HL-60/S4 (cell line): ENCODE results near the gene TNFSF11.
"Not testable (repeated sequence)": the region's sequence is repeated elsewhere in the genome, so short reads cannot be mapped to it uniquely, and the experiment has no call there.

Source experiments
- in situ Hi-C: fragments of 300-500 bp; cut with MboI; formaldehyde crosslinking; loops from 2 replicates; pipeline ENCODE4 v1.14.3; 2022; ENCODE audit warnings: low sequenced_read_pairs

The TNFSF11 gene

DNA sequence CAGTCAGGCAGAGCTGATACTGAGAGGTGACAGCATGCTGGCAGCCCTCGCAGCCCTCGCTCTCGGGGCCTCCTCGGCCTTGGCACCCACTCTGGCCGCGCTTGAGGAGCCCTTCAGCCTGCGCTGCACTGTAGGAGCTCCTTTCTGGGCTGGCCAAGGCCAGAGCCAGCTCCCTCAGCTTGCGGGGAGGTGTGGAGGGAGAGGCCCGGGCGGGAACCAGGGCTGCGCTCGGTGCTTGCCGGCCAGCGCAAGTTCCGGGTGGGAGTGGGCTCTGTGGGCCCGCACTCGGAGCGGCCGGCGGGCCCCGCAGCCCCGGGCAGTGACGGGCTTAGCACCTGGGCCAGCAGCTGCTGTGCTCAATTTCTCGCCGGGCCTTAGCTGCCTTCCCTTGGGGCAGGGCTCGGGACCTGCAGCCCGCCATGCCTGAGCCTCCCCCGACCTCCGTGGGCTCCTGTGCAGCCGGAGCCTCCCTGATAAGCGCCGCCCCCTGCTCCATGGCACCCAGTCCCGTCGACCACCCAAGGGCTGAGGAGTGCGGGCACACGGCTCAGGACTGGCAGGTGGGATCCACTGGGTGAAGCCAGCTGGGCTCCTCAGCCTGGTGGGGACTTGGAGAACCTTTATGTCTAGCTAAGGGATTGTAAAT lies 14.3 kb upstream of the TNFSF11 start:
- in situ Hi-C loops: not testable (repeated sequence)

DNA sequence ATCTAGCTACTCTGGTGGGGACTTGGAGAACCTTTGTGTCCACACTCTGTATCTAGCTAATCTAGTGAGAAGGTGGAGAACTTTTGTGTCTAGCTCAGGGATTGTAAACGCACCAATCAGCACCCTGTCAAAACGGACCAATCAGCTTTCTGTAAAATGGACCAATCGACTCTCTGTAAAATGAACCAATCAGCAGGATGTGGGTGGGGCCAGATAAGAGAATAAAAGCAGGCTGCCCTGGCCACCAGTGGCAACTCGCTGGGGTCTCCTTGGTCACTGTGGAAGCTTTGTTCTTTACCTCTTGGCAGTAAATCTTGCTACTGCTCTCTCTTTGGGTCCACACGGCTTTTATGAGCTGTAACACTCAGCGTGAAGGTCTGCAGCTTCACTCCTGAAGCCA lies 13.6 kb upstream of the TNFSF11 start:
- in situ Hi-C loops: not testable (repeated sequence)

DNA sequence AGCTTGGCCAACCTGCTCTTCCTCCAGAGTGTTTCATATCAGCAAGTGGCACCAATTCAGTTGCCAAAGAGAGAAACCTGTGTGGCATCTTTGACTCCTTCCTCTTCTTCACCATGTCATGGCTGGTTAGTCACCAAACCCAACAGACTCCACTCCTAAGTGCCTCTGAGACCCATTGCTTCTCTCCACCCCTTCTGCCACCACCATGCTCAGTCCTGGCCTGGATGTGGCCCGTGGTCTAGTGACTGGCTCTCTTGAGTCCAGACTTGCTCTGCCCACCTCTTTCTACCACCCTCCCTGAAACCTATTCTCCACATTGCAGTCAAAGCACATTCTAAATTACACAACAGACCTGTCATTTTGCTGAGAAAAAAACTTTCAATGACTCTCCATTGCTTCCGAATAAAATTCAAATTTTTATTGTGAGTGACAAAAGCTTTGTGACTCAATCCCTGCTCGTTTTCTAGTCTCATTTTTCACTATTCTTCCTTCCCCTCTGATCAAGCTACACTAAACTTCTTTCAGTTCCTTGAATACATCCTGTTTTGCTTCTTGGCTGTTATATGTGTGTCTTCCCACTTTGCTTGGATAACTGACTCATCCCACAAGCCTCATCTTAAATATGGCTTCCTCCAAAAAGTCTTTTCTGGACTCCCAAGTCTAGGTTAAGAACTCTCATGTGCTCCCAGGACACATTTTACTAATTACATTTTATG lies 12.0 kb upstream of the TNFSF11 start:
- in situ Hi-C loops: no loop called here

DNA sequence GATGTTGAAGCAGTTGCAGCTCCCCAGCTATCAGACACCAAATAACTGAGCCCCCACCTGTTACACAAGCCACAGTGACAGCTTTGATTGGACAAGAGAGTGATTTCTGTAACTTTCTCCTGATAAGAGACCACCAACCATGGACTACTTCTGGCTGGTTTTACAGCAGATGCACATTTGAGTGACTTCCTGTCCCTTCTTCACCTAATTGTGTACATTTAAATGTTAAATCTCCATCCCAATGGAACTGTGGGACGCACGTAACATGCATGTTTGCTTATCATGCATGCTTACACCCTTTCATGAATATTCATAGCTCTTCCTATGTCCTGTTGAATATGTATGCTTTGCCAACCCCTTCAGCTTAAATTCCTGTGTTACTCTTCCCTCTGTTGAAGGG lies 6.0 kb upstream of the TNFSF11 start:
- in situ Hi-C loops: no loop called here

DNA sequence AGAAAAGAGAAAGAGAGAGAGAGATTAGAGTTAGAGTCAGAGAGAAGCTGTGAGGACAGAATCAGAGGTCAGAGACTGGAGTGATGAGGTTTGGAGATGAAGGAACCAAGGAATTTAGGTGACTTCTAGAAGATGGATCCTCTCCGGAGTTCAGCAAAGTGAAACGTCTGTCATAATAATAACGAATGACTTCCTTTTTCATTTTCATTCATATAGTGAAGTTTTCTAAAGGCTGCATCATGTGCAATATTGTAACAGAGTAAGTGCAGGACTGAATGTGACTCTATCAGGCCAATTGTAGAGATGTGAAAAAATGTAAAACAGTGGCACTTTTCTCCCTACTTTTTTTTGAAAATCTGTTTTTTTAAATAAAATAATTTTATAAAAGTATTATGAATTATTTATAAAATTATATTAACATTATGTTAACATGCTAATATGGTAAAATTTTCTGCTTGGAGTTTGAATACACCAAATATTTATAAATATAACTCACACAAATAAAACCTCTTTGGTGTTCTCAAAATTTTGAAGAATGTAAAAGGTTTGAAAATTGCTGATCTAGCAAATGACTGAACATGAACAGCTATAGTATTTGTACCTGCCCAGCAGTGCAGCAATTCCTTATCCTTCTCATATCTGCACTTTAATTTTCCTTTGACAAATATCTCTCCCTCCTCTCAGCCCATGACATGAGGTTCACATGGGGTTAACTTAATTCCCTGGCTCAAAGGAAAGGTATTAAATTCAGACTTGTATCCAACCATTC lies 4.2 kb upstream of the TNFSF11 start:
- in situ Hi-C loops: no loop called here

DNA sequence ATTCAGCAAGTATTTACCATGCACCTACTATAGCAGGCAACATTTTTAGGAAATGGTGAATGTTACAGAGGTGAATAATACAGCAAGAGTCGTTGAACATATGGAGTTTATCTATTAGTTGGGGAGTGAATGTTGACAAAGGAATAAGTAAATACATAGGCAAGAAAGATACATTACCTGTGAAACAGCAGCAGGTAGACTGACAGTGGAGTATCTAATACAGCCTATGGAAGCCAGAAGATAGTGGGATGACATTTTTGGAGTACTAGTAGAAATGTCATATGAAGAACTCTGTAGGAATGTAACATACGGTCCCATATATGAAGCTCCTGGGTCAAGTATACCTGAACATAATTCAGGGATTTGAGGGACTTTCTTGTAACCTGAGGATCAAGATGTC lies 2.1 kb upstream of the TNFSF11 start:
- in situ Hi-C loops: no loop called here

DNA sequence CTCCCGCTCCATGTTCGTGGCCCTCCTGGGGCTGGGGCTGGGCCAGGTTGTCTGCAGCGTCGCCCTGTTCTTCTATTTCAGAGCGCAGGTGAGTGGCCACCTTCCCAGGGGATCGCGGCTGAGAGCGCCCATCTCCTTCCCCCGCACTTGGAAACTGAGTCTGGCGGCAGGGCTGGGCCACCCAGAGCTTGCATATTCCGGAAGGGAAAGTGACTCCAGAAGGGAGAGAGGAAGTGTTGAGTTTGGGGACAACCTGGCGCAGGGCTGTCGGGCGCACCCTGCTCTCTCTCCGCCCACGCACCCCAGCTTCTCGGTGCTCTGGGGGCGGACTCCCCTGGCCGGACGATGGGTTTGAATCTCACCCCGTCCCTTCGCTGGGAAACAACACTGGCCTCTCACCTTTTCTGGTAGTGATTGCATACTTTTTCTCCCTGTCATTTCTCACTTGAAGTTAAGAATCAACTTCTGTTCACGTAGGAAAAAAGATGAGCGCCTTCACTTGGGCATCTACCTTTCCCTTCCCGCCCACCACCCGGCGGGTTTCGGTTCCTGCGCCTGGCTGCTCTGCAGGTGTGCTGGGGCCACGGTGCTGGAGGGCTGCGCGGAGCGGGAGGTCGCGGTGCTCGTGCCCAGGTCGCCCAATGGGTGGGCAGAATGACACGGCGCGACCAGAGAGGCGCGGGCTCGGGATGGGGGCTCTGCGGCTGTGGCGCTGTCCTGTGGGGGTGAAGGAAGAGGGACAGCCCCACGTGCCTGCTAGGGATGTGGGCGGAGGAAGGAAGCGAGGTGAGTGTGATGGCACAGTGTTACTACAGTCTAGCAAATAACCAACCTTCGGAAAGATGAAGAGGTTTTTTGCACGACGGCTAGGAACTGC lies 721 bp downstream of the TNFSF11 start:
- in situ Hi-C loops: no loop called here

DNA sequence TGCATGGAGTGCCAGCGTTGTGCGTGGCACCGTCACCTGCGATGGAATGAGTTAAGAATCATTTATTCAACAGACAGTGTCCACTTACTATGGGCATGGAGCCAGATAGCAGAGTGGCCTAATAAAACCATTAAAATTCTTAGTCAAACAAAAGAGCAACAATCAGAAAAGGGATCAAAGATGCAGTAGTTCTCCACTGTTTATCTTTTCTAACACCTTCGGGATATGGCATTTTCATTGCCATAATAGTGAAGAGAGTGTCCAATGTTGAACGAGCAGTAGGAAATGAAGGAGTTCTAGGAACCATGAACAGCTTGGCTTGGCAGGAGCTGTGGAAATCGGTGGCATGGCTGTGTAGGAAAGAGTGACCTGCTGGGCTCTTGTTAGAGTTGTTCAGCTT lies 2.0 kb downstream of the TNFSF11 start:
- in situ Hi-C loops: no loop called here

DNA sequence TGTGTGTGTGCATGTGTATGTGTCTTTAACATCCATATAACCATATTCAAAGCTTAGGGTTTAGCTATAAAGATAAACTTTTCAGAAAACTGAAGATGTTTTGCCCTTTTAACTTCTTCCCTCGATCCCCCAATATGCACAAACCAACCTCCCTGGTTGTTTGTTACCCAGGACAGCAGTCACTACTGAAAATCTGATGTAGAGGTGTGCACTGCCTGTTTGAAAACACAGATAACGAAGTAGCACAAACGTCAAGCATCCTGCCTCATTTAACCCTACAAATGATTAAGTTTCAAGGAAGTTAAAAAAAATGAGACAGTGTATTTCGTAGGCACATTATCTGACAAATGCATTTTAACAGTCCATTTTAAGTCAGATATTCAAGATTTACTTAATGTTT lies 3.6 kb downstream of the TNFSF11 start:
- in situ Hi-C loops: no loop called here

DNA sequence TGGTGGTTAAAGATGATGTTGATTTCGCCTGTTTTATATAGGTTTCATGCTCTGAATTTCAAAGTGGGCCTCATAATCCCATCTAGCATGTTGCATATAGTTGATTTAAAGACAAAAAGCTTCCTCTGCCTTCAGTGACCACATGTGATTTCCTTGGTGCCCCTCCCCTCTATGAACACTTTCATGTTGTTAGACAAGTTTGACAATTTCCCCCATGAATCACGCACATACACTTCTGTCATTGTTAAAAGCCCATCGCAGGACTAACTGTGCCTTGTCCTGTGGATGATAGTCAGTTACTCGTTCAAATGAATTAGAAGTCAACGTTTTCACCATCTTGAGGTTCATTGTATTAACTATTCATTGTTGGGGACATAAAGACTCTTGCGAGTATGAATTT lies 6.7 kb downstream of the TNFSF11 start:
- in situ Hi-C loops: no loop called here

DNA sequence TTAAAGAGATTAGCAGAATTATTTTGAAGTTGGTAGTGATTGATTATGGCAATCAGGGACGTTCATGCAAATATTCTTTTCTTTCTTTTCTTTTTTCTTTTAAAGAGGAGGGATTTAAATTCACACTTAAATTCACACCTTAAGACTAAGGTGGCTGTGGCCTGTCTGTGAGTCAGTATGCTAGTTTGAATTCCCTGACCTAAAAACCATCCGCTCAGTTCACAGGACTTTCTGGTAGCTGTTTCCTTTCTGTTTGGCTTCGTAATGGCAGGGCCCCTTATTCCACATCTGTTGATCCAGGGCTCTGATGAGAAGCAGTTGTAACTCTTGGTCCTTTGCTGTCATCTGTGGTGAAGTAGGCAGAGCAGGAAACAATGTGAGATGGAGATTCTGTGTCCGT lies 7.5 kb downstream of the TNFSF11 start:
- in situ Hi-C loops: no loop called here

DNA sequence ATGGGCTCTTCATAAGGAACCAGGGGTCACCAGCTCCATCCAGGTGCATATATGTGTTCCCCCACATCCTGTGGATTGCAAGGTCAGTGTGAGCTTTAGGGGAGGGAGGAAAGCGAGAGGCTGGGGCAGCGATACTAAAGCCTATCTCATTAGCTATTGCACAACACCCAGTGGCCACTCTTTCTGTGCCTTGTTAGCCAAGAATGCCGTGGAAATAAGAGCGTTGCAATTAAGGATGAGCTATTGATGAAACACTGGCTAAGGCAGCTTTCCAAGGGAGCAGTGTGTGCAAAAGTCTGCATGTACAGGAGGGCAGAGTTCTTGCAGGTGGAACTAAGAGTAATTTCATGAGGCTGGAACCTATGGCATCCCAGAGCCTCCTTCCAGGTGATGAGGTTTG lies 17.6 kb downstream of the TNFSF11 start:
- in situ Hi-C loops: no loop called here

DNA sequence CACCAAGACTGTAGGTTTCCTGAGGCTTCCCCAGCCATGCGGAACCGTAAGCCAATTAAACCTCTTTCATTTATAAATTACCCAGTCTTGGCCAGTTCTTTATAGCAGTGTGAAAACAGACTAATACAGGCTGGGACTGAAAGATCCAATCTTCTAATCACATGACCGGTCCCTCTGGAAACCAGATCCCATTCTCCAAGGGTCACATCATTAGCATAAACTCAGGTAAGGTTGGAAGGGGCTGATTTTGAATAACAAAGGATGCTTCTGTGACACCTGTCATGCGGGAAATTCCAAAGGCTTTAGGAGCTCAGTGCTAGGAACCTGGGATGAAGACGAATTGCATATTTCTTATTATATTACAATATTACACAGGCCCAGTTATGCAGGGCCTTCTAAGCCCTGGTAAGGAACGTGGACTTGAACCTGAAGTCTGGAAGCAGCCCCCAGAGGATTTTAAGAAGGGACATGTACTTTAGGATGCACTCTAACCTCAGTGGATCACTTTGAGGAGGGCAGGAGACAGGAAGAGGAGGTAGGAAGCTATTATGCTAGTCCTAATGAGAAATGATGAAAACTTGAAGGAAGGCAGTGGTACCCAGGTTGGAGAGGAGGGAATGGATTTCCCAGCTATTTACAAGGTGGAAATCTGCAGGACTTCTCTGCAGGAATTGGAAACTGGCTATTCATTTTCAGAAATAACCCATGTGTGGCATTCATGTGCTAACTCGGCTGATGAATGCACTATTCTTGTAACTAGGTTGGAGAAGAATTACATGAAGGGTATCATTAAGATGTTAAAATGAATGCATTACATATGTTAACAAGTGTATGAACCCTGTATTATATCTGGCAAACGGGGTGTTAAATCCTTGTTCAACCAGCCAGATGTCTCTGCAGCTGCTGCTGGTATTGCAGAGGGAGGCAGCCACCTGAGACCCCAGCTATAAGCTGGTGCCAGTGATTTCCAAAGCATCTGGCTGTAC lies 19.3 kb downstream of the TNFSF11 start:
- in situ Hi-C loops: no loop called here

DNA sequence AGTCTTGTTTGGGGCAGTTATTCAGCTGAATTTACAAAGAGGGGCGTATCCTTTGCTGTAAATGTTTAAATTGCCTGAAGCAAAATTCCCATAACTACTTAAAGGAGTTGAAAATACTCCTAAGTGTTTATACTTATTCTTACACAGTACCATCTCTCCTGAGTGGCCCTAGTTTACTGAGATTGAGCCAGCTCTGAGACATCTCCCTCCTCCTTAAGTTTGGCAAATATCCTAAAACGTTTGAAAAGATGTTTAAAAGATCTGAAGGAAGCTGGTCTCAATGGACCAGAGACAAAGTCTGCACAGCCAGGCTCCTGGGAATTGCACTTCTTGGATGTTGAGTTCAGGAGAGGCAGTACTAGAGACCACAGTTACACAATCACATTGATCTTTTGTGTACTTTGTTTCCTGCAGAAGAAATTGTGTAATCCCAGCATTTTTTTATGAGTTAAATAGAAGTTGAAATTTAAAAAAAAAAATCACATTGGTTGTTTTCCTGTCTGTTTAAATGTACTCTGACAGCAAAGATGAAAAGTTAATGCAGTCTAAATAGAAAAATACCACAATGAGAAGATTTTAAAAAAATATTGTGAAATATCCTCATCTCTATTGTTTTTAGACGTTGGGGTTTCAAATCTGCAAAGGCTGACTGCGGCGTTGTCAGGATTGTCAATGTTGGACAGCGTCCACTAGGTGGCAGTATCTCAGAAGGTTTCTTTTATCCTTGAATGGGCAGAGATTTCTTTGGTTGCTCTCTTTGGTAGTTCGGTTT lies 20.7 kb downstream of the TNFSF11 start:
- in situ Hi-C loops: no loop called here

DNA sequence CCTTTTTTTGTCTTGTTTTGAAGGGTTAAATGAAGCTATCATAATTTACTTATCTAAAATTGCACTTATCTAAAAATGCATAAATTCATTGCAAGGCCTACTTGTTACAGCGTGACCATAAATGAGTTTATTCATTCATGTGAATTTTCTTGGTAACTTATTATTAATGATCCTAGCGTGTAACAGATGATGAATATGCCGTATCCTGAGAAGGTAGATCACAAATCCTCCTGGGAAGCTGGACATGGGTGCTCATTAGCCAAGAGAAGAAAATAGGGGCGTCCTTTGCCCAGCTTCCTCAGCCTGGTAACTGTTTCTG lies 21.3 kb downstream of the TNFSF11 start:
- in situ Hi-C loops: no loop called here

DNA sequence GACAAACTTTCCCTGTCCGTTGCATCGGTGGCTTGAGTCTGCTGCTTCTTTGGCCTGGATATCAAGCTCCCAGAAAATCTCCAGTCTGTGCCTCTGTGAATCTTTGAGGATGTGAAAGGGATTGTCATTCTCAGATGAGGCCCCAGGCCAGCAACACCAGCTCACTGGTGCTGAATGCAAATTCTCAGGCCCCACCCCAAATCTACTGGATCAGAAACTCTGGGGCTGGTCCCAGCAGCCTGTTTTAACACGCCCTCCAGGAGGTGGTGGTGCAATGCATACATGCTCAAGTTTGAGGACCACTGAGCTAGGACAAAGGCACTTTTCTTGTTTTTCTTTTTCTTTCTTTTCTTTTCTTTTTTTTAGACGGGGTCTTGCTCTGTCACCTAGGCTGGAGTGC lies 23.6 kb downstream of the TNFSF11 start:
- in situ Hi-C loops: no loop called here

DNA sequence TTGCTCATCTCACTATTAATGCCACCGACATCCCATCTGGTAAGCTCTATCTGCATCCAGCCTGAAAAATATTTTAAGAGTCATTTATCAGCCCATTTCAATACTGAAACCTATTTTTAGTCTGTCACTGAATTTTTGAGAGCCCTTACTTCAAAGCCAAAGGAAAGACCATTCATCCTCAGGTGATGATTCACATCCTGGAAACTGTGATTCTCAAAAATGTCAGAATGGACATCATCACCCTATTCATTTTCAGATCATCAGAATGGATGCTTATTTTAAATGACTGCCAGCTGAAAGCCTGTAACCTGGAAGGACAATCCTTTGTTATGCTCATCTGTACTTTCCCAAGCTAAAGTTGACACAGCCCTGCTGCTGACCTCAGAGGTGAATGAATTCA lies 27.0 kb downstream of the TNFSF11 start:
- in situ Hi-C loops: no loop called here

DNA sequence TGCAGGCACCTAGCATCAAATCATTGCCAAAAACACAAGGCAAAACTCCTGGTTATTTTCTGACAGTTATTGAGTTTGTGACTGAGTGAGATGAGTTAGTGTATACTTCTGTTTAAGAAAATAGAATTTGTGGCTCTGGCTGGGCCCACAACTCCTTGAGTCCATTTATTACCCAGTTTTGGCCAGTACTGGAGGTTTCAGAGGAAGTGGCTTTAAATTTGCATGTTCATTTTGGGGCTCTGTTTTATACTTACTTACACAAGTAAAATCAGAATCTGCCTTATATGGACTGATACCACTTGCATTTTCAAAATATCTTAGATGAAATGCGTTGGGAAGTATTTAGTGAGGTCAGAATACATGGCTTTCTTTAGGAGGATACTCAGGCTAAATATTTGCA lies 29.0 kb downstream of the TNFSF11 start:
- in situ Hi-C loops: no loop called here

DNA sequence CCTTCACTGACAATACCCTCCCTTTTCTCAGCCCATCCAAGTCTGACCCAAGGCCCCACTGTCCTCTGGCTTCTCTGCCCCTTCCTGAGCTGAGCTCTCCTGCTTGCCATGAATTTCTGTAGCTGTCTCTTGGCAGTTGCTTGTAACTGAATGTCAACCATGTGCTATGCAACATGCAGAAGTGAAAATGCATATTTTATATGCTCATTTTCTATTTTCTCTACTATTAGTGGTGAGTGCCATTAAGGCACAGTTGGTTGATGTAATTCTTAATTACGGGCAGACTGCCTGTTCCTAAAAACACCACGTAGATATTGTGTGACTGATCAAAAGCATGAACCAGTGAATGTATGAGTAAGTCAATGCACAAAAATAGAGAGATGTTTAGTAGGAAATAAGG lies 29.6 kb downstream of the TNFSF11 start:
- in situ Hi-C loops: no loop called here
